ENCODE results near the gene SUCLG1.

- TF ChIP-seq CTCF (IDR thresholded peaks at IDR 0.05) (no peak), EP300 (IDR thresholded peaks at IDR 0.05) (no peak)
These were observed 72.6 kb downstream of the SUCLG1 start for GRCh38 chr2:84386336-84387040.

All from gastroesophageal sphincter (tissue), 3 donors.